Measurements from ENCODE around the gene ZNF205.
"Not testable (repeated sequence)": the region's sequence is repeated elsewhere in the genome, so short reads cannot be mapped to it uniquely, and the experiment has no call there.

ZNF205 gene

GRCh38 chr16:3131755-3132377, 19.5 kb downstream of the ZNF205 start:
- peak in 1 of 3 donors; percentile 34 for DNase-seq (ENCODE audit: low read depth in 3 of 3, low spot score in 1 of 3)

DNA sequence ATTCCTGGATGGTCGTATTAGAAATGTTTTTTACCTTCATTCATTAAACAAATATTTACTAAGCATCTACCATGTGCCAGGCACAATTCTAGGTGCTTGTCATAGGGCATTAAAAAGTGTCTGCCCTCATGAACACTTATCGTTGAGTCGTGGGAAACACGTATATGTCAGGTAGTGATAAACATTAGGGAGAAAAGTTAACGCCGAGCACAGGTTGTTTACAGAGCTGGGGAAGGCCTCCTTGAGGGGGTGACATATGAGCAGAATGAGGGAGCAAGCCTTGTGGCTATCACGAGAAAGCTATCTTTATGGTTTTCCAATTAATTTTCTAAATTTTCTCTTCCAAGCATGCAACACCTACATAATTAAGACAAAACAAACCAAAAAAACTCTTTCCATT, 21.5 kb downstream of the ZNF205 start:
- no peak for DNase-seq (ENCODE audit: low read depth in 3 of 3, low spot score in 1 of 3)

DNA sequence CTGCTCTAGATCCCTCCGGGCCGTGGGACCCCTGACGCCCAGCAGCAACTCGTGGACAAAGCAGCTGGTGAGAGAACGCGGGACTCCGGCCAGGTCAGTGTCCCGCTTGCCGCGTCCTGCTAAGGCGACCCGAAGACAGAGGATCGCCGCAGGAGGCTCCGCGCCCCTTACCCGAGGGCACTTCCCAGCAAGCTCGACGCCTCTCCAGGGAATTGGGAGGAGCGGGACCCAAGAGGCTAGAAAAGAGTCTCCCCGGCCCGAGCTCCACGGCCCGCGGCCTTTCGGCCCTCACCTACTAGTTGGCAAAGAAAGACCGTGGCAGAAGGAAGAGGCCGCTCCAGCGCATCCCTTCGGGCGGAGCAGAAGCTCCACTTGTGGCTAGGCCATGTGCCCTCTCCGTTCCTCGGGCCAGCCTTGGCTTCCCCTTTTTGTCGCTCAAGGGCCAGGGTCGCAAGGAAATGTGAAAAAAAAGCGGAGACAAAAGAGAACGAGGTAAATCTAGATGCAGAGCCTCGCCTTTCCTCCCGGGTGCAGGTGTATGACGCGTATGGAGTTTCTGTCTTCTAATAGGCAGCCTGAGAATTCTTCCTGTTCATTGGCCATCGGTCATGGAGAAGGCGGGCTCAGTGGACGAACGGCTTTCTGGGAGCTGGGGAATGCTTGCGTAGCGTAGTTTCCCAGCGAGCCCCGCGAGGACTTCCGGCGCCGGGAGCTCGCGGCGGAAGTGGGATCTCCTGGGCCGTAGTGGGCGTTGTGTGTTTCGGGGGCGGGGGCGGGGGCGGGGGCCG, 22.1 kb downstream of the ZNF205 start, which contains the start of gene ZNF213:
Gene ZNF213 (plus strand): TSS at position 692 of the 788 bp plus-strand sequence. CDS start 2,252 bp downstream, outside the sequence.
- peak; percentile 71 to 88 (median 82) for DNase-seq (ENCODE audit: low read depth in 3 of 3, low spot score in 1 of 3)

GRCh38 chr16:3135126-3135715, 22.8 kb downstream of the ZNF205 start:
- no peak for DNase-seq (ENCODE audit: low read depth in 3 of 3, low spot score in 1 of 3)

DNA sequence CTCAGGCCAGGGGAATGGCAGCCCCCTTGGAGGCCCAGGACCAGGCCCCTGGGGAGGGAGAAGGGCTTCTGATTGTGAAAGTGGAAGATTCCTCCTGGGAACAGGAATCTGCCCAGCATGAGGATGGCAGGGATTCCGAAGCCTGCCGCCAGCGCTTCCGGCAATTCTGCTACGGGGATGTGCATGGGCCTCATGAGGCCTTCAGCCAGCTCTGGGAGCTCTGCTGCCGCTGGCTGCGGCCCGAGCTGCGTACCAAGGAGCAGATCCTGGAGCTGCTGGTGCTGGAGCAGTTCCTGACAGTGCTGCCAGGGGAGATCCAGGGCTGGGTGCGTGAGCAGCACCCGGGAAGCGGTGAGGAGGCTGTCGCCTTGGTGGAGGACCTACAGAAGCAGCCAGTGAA, 24.9 kb downstream of the ZNF205 start:
- no peak for DNase-seq (ENCODE audit: low read depth in 3 of 3, low spot score in 1 of 3)

- DNase-seq (ENCODE audit: low read depth in 3 of 3, low spot score in 1 of 3) = no peak
Observed at GRCh38 chr16:3138342-3138741, 26.0 kb downstream of the ZNF205 start.

GRCh38 chr16:3138823-3139426, 26.5 kb downstream of the ZNF205 start:
- DNase-seq (ENCODE audit: low read depth in 3 of 3, low spot score in 1 of 3) = no peak

- not testable (repeated sequence) for DNase-seq (ENCODE audit: low read depth in 3 of 3, low spot score in 1 of 3)
Observed at GRCh38 chr16:3139561-3139960, 27.2 kb downstream of the ZNF205 start.

- DNase-seq (ENCODE audit: low read depth in 3 of 3, low spot score in 1 of 3) = no peak
Observed at GRCh38 chr16:3140603-3141427, 28.4 kb downstream of the ZNF205 start.

GRCh38 chr16:3141781-3142311, 29.5 kb downstream of the ZNF205 start:
- DNase-seq (ENCODE audit: low read depth in 3 of 3, low spot score in 1 of 3) = no peak

GRCh38 chr16:3142327-3142726, 29.9 kb downstream of the ZNF205 start:
- no peak for DNase-seq (ENCODE audit: low read depth in 3 of 3, low spot score in 1 of 3)

DNA sequence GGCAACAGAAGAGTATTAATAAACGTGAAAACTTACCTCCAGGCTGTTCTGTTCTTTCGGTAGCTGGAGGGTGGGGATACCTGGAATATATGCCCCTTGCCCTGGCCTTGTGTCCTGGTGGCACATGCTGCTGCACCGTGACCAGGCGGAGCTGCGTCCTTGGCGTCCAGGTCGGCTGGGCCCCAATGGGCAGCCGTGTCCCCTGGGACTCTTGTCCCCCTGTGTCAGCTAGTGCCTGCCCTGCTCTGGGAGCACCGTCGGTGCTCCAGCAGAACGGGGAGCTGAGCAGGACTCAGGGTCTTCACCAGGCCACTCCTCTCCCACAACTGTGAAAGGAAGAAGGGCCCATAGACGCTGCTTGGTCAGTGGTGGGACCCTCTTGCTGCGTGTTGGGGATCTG, 30.4 kb downstream of the ZNF205 start:
- no peak for DNase-seq (ENCODE audit: low read depth in 3 of 3, low spot score in 1 of 3)

- no peak for DNase-seq (ENCODE audit: low read depth in 3 of 3, low spot score in 1 of 3)
Observed at GRCh38 chr16:3143189-3143588, 30.8 kb downstream of the ZNF205 start.

DNA sequence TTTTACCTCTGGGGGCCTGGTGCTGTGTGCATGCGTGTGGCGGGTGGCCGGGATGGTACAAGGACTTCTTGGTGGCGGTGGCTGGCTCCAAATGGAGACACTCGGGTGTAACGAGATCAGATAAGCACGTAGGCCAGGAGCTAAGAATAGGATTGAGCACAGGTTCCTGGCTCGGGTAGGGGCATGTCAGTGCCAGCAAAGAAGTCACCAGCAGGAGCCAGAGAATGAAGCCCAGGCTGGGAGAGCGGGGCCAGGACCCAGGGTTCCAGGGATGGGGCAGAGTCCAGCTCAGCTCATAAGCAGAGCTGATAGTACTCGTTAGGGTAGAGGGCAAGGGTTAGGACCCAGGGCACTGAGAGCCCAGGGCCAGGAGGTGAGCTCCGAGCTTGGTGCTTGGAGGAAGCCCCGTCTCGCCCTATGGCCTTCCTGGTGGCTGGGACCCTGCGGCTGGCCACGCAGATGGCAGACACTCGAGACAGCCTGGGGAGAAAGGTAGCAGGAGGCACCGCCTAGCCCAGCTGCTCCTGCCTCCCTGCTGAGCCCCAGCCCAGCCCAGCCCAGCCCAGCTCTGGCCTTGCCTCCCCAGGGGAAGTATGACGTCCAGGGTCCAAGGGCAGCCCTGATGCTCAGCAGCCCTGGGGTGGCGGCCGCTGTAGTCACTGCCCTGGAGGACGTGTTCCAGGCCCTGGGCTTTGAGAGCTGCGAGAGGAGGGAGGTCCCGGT, 31.4 kb downstream of the ZNF205 start:
- no peak for DNase-seq (ENCODE audit: low read depth in 3 of 3, low spot score in 1 of 3)

GRCh38 chr16:3144321-3144983, 32.1 kb downstream of the ZNF205 start:
- no peak for DNase-seq (ENCODE audit: low read depth in 3 of 3, low spot score in 1 of 3)

GRCh38 chr16:3145151-3145550, 32.8 kb downstream of the ZNF205 start:
- DNase-seq (ENCODE audit: low read depth in 3 of 3, low spot score in 1 of 3) = no peak

DNA sequence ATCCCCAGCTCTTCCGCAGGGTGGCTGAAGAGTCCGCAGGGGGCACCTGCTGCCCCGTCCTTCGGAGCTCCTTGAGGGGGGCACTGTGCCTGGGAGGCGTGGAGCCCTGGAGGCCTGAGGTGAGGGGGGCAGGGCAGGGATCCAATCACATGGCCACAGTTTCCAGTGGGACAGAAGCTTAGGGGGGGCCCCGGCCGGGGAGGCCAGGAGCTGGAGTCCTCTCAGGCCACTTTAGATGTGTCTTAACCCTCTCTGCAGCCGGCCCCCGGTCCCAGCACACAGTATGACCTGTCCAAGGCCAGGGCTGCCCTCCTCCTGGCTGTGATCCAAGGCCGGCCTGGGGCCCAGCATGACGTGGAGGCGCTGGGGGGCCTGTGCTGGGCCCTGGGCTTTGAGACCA, 33.3 kb downstream of the ZNF205 start:
- no peak for DNase-seq (ENCODE audit: low read depth in 3 of 3, low spot score in 1 of 3)

DNA sequence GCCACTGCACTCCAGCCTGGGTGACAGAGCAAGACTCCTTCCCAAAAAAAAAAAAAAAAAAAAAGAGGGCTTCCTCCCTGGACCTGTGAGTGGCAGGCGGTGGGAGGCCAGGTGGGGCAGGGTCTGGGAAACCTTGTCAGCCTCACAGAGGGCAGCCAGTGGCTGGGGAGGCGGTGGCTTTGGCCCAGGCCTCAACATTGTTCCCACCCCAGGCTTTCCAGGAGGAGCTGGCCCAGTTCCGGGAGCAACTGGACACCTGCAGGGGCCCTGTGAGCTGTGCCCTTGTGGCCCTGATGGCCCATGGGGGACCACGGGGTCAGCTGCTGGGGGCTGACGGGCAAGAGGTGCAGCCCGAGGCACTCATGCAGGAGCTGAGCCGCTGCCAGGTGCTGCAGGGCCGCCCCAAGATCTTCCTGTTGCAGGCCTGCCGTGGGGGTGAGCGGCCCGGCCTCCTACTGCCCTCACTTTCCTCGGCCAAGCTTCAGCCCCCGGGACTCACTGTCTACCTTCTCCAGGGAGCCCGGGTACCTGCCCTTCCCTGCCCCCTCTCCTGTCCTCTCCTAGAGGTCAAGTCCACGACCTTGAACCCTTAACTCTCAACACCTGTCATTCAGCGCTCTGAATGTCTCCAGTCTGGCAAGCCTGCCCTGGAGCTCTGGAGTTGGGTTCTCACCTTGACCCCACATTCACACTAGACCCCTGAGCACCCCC, 34.8 kb downstream of the ZNF205 start:
- no peak for DNase-seq (ENCODE audit: low read depth in 3 of 3, low spot score in 1 of 3)

GRCh38 chr16:3147757-3148104, 35.3 kb downstream of the ZNF205 start:
- no peak for DNase-seq (ENCODE audit: low read depth in 3 of 3, low spot score in 1 of 3)
